GM12872 (cell line): ENCODE measurements around the gene CARNS1.

Experiments used
- CTCF ChIP-seq: IDR thresholded peaks from 3 replicates; pipeline ENCODE4 v1.5.1; 2011; ENCODE audit warnings: low read depth, mild to moderate bottlenecking, low read length, moderate library complexity; ENCODE audit not compliant: insufficient read depth

Gene CARNS1

GRCh38 chr11:67401495-67402191 is 13.8 kb upstream of the CARNS1 start, which contains the start of gene PPP1CA:
Gene PPP1CA, minus strand, starts transcription at chr11:67401858. Its CDS starts 76 bp downstream, at chr11:67401782.
- peak; percentile 31; the same call in 1 of the 3 replicates for TF ChIP-seq CTCF

GRCh38 chr11:67404515-67405195 is 10.8 kb upstream of the CARNS1 start:
- no peak for TF ChIP-seq CTCF

- TF ChIP-seq CTCF, result no peak
Measured at GRCh38 chr11:67405196-67405567, 10.3 kb upstream of the CARNS1 start.

GRCh38 chr11:67405688-67406339 is 9.7 kb upstream of the CARNS1 start:
- no peak for TF ChIP-seq CTCF

- no peak for TF ChIP-seq CTCF
Measured at GRCh38 chr11:67406420-67406968, 9.0 kb upstream of the CARNS1 start.

GRCh38 chr11:67406969-67407687 is 8.3 kb upstream of the CARNS1 start:
- TF ChIP-seq CTCF, result 0 out of 3 replicates have a peak, but pooled peaks have one; percentile 1
